HG02970 (cell line): Measurements from ENCODE around the gene DIS3L2.
"Not testable (repeated sequence)": the region's sequence is repeated elsewhere in the genome, so short reads cannot be mapped to it uniquely, and the experiment has no call there.

ENCODE experiments used
- ATAC-seq: cut with Tn5 transposase; IDR thresholded peaks from one replicate; pipeline ENCODE4 v1.9.1; 2021; ENCODE audit warnings: mild to moderate bottlenecking, moderate library complexity, moderate number of reproducible peaks; ENCODE audit not compliant: unreplicated experiment, low FRiP score

DIS3L2 gene

DNA sequence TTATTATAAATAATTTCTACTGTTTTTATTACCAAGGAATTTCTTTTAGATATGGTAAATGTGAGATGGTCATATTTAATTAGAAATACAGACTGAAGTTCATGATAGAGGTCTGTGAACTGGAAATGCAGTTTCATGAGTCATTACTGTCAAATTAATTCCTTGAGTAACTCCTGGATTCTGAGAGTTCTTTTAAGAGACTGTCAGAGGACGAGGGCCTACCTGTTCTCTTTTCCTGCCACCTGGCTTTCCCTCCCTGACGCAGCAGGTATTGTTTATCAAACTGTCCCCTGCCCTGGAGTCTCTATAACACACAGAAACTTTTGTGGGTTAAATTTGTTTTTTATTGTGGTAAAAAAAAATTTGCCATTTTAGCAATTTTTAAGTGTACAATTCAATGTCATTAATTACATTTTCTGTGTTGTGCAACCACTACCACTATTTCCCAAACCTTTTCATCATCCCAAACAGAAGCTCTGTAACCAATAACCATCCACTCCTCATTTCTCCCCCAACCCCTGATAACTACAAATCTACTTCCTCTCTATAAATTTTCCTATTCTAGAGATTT lies 142.6 kb downstream of the DIS3L2 start:
- no peak for ATAC-seq

- ATAC-seq = no peak
Observed at GRCh38 chr2:232111551-232111950, 150.0 kb downstream of the DIS3L2 start.

DNA sequence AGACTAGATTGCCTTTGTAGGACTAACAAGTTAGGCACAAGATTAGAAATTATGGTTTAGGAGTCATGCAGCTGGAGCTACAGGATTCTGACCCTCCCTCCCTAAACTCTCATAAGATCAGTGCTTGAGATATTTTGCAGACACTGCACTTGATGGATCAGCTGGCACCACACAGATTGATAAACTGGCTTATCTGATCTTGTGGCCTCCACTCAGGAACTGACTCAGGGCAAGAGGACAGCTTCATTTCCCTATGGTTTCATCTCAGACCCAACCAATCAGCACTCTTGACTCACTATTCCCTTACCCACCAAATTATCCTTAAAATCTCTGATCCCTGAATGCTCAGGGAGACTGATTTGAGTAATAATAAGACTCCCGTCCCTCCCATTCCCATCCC lies 152.3 kb downstream of the DIS3L2 start:
- ATAC-seq = no peak

- ATAC-seq = not testable (repeated sequence)
Observed at GRCh38 chr2:232115728-232116361, 154.3 kb downstream of the DIS3L2 start.

GRCh38 chr2:232116852-232117251 lies 155.3 kb downstream of the DIS3L2 start:
- ATAC-seq = no peak

- ATAC-seq = no peak
Observed at GRCh38 chr2:232117413-232117812, 155.9 kb downstream of the DIS3L2 start.

DNA sequence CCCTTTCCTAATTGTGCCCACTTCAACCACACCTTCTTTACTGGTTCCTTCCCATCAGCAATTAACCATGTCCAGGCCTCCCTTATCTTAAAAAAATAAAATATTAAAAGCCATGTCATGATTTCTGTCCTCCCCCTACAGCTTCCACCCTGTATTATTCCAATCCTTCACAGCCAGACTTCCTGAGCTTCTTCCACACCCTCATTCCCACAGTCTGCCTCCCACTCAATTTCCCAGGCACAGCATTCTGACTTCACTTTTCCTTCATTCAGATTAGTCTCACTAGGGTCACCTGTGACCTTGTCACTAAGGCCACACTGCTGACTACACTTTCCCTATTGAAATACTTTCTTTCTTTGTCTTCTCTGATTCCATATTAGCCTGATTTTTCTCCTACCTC lies 159.4 kb downstream of the DIS3L2 start:
- no peak for ATAC-seq

- no peak for ATAC-seq
Observed at GRCh38 chr2:232124309-232124708, 162.8 kb downstream of the DIS3L2 start.

DNA sequence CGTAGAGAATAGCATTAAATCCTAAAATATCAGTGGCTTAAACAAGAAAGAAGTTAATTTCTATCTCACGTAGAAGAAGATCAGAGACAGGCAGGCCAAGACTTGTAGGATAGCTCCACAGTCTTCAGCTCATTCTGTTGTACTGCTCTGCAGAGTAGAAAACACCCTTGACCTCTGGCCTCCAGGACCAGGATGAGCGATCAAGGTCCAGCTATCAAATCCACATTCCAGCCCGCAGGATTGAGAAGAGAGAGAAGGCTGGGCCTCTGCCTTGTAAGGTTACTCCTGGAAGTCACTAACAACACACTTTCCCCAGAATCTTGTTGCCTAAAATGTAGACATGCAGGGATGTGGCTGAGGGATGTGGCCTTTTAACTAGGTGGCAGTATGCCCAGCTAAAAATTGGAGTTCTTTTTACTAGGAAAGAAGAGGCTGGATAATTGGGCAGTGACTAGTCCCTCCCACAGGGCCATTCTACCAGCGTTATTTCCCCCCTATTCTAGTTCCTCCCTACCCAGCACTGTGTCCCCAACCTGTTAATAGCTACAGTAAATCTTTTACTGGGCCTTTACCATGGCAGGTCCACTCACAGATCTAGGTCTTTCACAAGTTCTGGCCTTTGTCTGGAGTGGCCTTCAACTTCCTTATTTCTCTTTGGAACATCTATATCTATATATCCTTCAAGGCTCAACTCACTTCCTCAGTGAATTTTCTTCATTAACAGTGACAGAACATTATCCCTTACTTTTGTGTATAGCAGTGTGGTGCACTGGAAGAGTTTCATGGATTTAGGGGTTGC lies 165.0 kb downstream of the DIS3L2 start:
- ATAC-seq = no peak

GRCh38 chr2:232129483-232129882 lies 168.0 kb downstream of the DIS3L2 start:
- no peak for ATAC-seq

DNA sequence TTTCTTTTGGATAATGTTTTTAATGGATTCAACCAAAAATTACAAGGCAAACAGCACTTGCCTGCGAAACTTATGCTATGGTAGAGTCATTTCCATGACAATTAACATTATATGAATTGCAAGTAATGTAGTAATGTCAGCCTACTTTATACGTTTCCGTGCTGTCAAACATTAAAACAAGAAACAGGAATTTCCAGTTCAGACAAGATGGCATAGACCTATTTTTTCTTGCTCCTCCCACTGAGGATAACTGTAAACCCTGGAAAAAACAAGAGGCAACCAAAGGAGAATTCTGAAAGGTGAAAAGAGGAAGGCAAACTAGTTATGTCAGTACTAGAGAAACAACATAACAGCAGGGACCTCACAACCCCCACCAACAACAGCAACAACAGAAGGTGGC lies 170.7 kb downstream of the DIS3L2 start:
- no peak for ATAC-seq

DNA sequence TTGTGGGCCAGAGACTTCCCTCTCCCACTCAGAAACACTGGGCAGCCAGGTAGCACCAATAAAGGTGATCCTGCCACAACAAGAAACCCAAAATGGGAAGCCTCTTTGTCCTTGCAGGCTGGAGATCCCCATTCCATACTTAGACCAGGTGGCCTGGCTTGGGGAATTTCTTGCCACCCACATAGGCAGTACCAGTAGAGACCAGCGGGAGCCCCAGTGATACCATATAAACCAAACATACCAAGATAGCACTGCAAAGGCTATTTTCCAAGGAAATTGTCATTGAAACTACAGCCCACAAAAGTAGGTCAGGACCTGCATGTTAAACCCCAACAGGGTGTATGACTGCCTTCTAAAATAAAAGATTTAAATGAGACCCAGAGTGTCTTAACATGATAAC lies 171.6 kb downstream of the DIS3L2 start:
- no peak for ATAC-seq

- no peak for ATAC-seq
Observed at GRCh38 chr2:232134939-232135338, 173.4 kb downstream of the DIS3L2 start.

DNA sequence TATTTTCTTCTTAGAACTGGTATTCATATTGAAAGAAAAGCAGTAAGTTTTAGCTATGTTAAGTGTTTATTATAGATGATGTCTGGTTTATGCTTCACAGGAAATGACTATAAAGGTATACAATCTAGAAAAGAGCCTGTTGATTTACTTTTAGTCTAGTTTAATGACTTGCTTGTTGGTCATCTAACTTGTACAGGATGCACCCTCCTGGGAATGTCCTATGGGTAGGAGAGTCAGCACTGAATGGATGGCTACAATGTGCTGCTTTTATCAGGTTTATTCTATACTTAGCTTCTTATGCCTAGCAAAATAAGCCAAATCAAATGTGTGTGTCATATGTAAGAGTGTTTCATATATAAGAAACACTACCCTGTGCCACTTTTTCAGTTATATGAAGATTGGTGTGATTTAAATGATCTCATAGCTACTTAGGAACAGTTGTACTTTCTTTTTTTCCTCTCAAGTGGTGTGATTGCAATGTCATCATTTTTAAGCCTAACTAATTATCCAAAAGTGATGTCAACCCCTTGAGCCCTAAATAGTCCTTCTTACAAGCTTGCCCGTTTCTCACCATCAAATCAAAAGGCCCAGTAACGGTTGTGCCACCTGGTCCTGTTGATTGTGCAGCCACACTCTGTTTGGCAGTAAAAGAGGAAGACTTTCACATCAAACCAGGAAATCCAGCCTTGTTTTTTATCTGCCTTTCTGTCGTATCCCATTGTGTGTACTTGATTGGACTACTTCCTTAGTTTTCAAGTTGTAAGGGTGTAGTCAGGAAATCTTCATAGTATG lies 176.0 kb downstream of the DIS3L2 start:
- no peak for ATAC-seq

DNA sequence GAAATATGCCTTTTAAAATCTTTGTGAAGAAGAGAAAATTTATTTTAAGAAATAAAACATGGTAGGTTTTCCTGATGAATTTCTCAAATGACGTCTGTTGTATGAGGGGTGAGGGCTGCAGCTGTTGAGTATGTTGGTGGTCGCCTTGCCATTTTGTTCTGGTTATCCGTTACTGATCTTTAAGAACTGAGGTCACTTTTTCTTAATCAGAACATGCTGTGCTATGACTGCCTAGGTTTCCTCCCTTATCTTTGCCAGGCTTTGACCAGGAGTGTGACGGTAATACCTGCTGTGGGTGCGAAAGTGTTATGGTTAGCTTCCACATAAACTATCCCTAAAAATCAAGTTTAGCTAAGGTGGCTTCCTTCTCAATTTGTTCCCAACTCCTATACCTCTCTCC lies 176.9 kb downstream of the DIS3L2 start:
- ATAC-seq = no peak

GRCh38 chr2:232139171-232139594 lies 177.7 kb downstream of the DIS3L2 start:
- ATAC-seq = no peak

DNA sequence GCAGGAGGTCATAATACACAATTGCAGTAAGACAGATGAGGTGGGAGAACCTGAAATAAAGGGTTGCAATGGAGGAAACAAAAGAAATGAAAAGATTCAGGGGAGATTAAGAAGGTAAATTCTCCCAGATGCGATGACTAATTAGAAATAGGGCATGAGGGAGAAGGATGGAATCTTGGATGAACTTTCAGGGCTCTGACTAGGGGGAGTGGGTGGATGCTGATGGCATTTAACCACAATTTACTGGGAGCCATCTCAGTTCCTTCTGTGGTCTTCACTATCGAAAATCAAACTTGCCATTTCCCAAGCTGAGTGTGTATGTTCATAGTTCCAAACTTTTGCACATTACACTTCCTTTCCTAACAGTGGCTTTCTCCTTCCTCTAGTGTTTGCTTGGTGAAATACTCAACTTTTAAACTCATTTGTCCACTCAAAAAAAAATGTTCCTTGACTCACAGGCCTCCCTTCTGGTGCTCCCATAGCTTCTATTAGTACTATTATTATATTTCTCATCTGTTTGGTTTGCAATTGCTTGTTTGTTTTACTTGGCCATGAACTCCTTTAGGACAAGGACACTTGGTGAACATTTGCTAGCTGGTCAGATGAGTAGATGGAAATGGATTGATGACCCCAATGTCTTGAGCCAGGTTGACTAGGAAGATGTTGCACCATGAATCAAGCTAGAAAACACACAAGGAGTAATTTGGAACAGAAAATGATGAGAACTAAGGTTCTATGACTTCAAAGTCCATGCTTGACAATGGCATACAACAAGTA lies 178.5 kb downstream of the DIS3L2 start:
- no peak for ATAC-seq

DNA sequence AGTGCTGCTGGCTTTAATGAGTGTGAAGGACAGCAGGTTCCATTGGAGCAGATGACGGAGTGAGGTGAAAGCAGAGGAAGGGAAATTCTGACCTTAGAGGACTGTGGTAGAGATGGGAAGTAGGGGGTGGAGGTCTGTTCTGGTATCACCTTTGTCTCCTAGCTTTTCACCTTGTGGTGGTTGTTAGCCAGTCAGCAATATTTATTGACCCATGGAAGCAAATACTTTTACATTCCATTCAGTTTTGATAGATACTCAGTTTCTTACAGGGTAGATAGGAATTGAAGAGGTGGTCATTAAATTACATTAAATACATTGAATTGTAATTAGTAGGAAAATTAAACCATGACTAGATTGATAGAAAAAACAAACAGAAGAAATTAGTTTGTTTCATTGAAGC lies 180.1 kb downstream of the DIS3L2 start:
- ATAC-seq = no peak

GRCh38 chr2:232142049-232142448 lies 180.5 kb downstream of the DIS3L2 start:
- ATAC-seq = no peak

- ATAC-seq = no peak
Observed at GRCh38 chr2:232142502-232142901, 181.0 kb downstream of the DIS3L2 start.
